Neural cell (in vitro differentiated cells): ENCODE measurements around the gene ESRP2. TPM values are rescaled to one million over a fixed set of nuclear protein-coding genes. Genes with fewer than 3 reads are reported as not detected.

ENCODE experiments used
- H2AFZ ChIP-seq: fragments of 200-600, 300-800 bp; sonication (generic), shearing (Covaris generic); 2 replicates; pipeline ENCODE4 v1.6.0; 2014; ENCODE audit warnings: low read depth, mild to moderate bottlenecking, antibody characterized with exemption, low read length, moderate library complexity
- H3F3A ChIP-seq: fragments of 200-600 bp; shearing (Covaris generic); 2 replicates; pipeline ENCODE4 v1.6.1; 2016; ENCODE audit warnings: mild to moderate bottlenecking, moderate library complexity, mixed read lengths, antibody characterized with exemption, low read length; ENCODE audit not compliant: insufficient read depth, poor library complexity, severe bottlenecking
- H3K27ac ChIP-seq: fragments of 200-600, 300-800 bp; sonication (generic), shearing (Covaris generic); 2 replicates; pipeline ENCODE4 v1.5.1; 2014; ENCODE audit warnings: mild to moderate bottlenecking, low read length, moderate library complexity
- H3K27me3 ChIP-seq: fragments of 300-800, 200-600 bp; sonication (generic), shearing (Covaris generic); 2 replicates; pipeline ENCODE4 v1.6.0; 2014; ENCODE audit warnings: mild to moderate bottlenecking, low read depth, low read length, moderate library complexity; ENCODE audit not compliant: insufficient read depth
- H3K36me3 ChIP-seq: fragments of 300-800, 200-600 bp; sonication (generic), shearing (Covaris generic); 2 replicates; pipeline ENCODE4 v1.5.1; 2014; ENCODE audit warnings: mild to moderate bottlenecking, antibody characterized with exemption, low read length, moderate library complexity; ENCODE audit not compliant: insufficient read depth
- H3K4me2 ChIP-seq: fragments of 300-800, 200-600 bp; sonication (generic), shearing (Covaris generic); 2 replicates; pipeline ENCODE4 v1.6.0; 2014; ENCODE audit warnings: mild to moderate bottlenecking, low read length
- H3K4me3 ChIP-seq: fragments of 300-800, 200-600 bp; sonication (generic), shearing (Covaris generic); 2 replicates; pipeline ENCODE4 v1.5.1; 2014; ENCODE audit warnings: mild to moderate bottlenecking, low read length, moderate library complexity
- H3K79me2 ChIP-seq: fragments of 200-600 bp; shearing (Covaris generic); replicated peaks from 2 replicates; pipeline ENCODE4 v1.6.0; 2014; ENCODE audit warnings: mild to moderate bottlenecking, low read length, moderate library complexity; ENCODE audit not compliant: insufficient read depth
- H3K9ac ChIP-seq: fragments of 300-800, 200-600 bp; sonication (generic), shearing (Covaris generic); 2 replicates; pipeline ENCODE4 v1.6.1; 2016; ENCODE audit warnings: mild to moderate bottlenecking, low read length, mixed read lengths
- H3K9me2 ChIP-seq: fragments of 200-600 bp; shearing (Covaris generic); 2 replicates; pipeline ENCODE4 v1.6.1; 2016; ENCODE audit warnings: mild to moderate bottlenecking, low read length, mixed read lengths; ENCODE audit not compliant: insufficient read depth
- H3K9me3 ChIP-seq: fragments of 200-600, 300-800 bp; sonication (generic), shearing (Covaris generic); 2 replicates; pipeline ENCODE4 v1.6.1; 2016; ENCODE audit warnings: mild to moderate bottlenecking, mixed run types, low read length, moderate library complexity, mixed read lengths
- H4K20me1 ChIP-seq: fragments of 200-600 bp; shearing (Covaris generic); 2 replicates; pipeline ENCODE4 v1.6.1; 2016; ENCODE audit warnings: mild to moderate bottlenecking, mixed run types; ENCODE audit not compliant: insufficient read depth
- CTCF ChIP-seq: fragments of 450-650 bp; IDR thresholded peaks from 2 replicates; pipeline ENCODE4 v1.5.1; 2014; ENCODE audit warnings: antibody characterized with exemption, mild to moderate bottlenecking, moderate library complexity; ENCODE audit not compliant: poor library complexity, severe bottlenecking
- EZH2 ChIP-seq: fragments of 200-600, 300-800 bp; shearing (Covaris generic), sonication (generic); IDR thresholded peaks from 2 replicates; pipeline ENCODE4 v1.6.1; 2014; ENCODE audit warnings: antibody characterized with exemption, low read length, borderline replicate concordance, mild to moderate bottlenecking; ENCODE audit not compliant: insufficient read depth, poor library complexity, severe bottlenecking
- MXI1 ChIP-seq: fragments of 450-650 bp; conservative IDR thresholded peaks from 2 replicates; pipeline ENCODE4 v1.6.1; 2014; ENCODE audit warnings: antibody characterized with exemption, mild to moderate bottlenecking; ENCODE audit not compliant: poor library complexity, severe bottlenecking
- POLR2AphosphoS5 ChIP-seq: IDR thresholded peaks from 2 replicates; pipeline ENCODE4 v1.6.1; 2012
- RAD21 ChIP-seq: fragments of 450-650 bp; conservative IDR thresholded peaks from 2 replicates; pipeline ENCODE4 v1.6.1; 2014; ENCODE audit warnings: antibody characterized with exemption, mild to moderate bottlenecking, moderate library complexity
- SMC3 ChIP-seq: fragments of 450-650 bp; conservative IDR thresholded peaks from 2 replicates; pipeline ENCODE4 v1.6.1; 2014; ENCODE audit warnings: antibody characterized with exemption, mild to moderate bottlenecking, moderate library complexity; ENCODE audit not compliant: poor library complexity
- TAF1 ChIP-seq: IDR thresholded peaks from 2 replicates; pipeline ENCODE4 v1.6.1; 2012; ENCODE audit warnings: low read depth
- polyA plus RNA-seq: library from polyadenylated mRNA; depleted of rRNA; stranded (reverse); fragments of >200 nt; gene quantifications from 2 replicates; pipeline ENCODE4 v1.2.3, GENCODE V29; 2014

The ESRP2 gene
- polyA plus RNA-seq, 1 donor from 2014 or later, result not detected

- Histone ChIP-seq H3K27me3 (no peaks in the 10 kb centered on the region), H2AFZ (no peak overlapping the region), H4K20me1 (no peaks in the 10 kb centered on the region), H3K9ac (no peak overlapping the region), H3K79me2 (no peaks in the 10 kb centered on the region), H3K4me2 (no peak overlapping the region), H3K27ac (no peak overlapping the region), H3F3A (no peaks in the 10 kb centered on the region), H3K9me2 (no peaks in the 10 kb centered on the region), H3K9me3 (no peaks in the 10 kb centered on the region), H3K36me3 (no peaks in the 10 kb centered on the region), H3K4me3 (no peak overlapping the region)
- TF ChIP-seq POLR2AphosphoS5 (no peak), SMC3 (no peak), MXI1 (no peak), EZH2 (no peak)
These were observed 34.4 kb upstream of the ESRP2 start for GRCh38 chr16:68270353-68270752.

DNA sequence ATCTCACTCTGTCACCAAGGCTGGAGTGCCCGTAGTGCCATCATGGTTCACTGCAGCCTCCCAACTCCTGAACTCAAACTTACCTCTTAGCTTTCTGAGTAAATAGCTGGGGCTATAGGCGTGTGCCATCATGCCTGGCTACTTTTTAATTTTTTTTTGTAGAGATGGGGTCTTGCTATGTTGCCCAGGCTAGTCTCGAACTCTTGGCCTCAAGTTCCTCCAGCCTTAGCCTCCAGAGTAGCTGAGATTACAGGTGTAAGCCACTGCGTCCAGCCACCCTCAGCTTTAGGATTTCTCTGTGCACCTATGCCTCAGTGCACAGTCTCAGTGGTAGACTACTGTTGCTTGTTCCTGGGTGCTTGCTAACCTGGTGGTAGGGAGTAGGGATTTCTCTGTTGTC lies 33.9 kb upstream of the ESRP2 start:
- H3K9ac ChIP-seq, result no peak overlapping the region
- no peak overlapping the region for H3K27ac ChIP-seq
- H2AFZ ChIP-seq, result no peak overlapping the region
- H3F3A ChIP-seq, result no peaks in the 10 kb centered on the region
- no peaks in the 10 kb centered on the region for H3K79me2 ChIP-seq
- no peak overlapping the region for H3K4me3 ChIP-seq
- no peak overlapping the region for H3K4me2 ChIP-seq
- H3K36me3 ChIP-seq, result no peaks in the 10 kb centered on the region
- no peak for TF ChIP-seq EZH2
- no peak for TF ChIP-seq MXI1
- no peaks in the 10 kb centered on the region for H4K20me1 ChIP-seq
- no peaks in the 10 kb centered on the region for H3K9me3 ChIP-seq
- H3K9me2 ChIP-seq, result no peaks in the 10 kb centered on the region
- no peaks in the 10 kb centered on the region for H3K27me3 ChIP-seq

DNA sequence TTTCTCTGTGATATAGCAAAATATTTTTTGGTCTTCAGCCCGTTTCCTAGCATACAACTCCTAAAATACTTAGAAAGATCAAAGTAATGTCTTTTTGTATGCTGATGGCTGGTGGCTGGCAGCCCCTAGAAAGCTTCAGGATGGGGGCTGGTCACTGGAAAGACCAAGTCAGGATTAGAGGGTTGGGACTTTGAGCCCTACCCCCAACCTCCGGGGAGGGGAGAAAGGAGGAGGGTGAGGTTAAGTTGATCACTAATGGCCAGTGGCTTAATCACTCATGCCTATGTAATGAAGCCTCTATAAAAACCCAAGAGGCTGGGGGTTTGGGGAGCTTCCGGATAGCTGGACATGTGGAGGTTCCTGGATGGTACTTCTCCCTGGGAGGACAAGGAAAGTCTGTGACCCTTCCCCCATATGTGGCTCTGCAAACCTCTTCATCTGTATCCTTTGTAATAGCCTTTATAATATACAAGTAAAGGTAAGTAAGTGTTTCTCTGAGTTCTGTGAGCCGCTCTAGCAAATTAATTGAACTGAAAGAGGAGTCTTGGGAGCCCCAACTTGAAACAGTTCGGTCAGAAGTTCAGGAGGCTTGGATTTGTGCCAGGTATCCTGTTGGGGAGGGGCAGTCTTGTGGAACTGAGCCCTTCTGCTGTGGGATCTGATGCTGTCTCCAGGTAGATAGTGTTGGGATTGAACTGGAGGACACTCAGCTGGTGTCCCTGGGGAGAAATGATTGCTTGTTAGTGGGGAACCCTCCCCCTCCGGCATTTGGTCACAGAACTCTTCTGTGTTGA lies 31.9 kb upstream of the ESRP2 start:
- Histone ChIP-seq H3K4me2 (no peak overlapping the region), H4K20me1 (no peaks in the 10 kb centered on the region)

More for the DNA sequence above, 31.9 kb upstream of the ESRP2 start:
- H3K4me3 ChIP-seq, result no peak overlapping the region
- peaks cover 3% of the 10 kb centered on the region for H3F3A ChIP-seq
- H3K9me2 ChIP-seq, result no peaks in the 10 kb centered on the region
- H3K79me2 ChIP-seq, result no peaks in the 10 kb centered on the region
- no peak overlapping the region for H3K27ac ChIP-seq
- no peaks in the 10 kb centered on the region for H3K9me3 ChIP-seq
- H3K9ac ChIP-seq, result no peak overlapping the region
- H3K27me3 ChIP-seq, result no peaks in the 10 kb centered on the region
- TF ChIP-seq MXI1 (no peak), RAD21 (no peak), EZH2 (no peak), CTCF (no peak), SMC3 (no peak), POLR2AphosphoS5 (no peak), TAF1 (no peak)
- H2AFZ ChIP-seq, result no peak overlapping the region
- no peaks in the 10 kb centered on the region for H3K36me3 ChIP-seq
